ENCODE results near the gene KAT6B.

DNA sequence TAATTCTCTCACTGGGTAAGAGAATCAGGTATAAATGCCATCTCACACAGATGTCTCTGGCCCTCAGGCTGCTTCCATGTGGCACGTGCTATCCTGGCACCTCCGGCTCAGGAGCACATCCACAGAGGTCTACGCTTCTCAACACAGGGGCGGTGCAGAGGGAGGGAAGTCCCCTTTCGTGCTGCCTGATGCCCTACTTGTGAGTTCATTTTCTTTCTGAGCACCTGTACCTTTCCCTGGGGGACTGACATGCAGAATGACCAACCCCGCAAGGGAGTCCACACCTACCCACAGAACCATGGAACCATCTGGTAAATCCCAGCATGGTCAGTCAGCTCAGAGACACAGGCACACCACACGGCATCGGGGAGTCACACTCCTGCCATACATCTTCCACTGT is 186.1 kb downstream of the KAT6B start:
- TF ChIP-seq CTCF (IDR thresholded peaks at IDR 0.05) (no peak), EZH2 (IDR thresholded peaks at IDR 0.05; ENCODE audit: borderline replicate concordance, insufficient read depth, low read depth, low read length, poor library complexity, severe bottlenecking) (no peak)
